ENCODE results near the gene ZNF778.

Gene ZNF778

DNA sequence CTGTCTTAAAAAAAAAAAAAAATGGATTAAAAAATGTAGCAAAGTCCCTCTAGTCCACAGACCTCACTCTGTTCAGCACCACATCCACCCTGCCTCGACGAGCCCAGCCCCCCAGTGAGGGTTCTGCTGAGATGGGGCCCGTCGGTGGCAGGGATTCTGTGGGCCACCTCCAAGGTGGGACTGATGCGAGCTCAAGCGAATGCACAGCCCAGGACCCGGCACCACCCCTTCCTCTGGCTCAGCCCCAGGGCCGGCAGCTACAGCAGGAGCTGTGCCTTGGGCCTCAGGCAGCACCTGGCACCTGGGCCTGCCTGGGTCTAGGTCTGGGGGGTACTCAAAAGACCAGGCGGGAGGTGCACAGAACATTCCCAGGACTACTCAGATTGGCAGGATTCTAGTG, 59.5 kb downstream of the ZNF778 start:
- DNase-seq, result no peak
- Mint-ChIP-seq H3K27me3 (ENCODE audit: low read depth, poor library complexity) (peaks cover 6% of the 10 kb centered on the region), H3K4me3 (no peak overlapping the region), H3K27ac (peak overlapping the region; percentile 27), H3K36me3 (ENCODE audit: low read depth) (peaks cover 19% of the 10 kb centered on the region), H3K9me3 (no peaks in the 10 kb centered on the region), H3K4me1 (peaks cover 5% of the 10 kb centered on the region)
- TF ChIP-seq CTCF (IDR thresholded peaks at IDR 0.05), result no peak

DNA sequence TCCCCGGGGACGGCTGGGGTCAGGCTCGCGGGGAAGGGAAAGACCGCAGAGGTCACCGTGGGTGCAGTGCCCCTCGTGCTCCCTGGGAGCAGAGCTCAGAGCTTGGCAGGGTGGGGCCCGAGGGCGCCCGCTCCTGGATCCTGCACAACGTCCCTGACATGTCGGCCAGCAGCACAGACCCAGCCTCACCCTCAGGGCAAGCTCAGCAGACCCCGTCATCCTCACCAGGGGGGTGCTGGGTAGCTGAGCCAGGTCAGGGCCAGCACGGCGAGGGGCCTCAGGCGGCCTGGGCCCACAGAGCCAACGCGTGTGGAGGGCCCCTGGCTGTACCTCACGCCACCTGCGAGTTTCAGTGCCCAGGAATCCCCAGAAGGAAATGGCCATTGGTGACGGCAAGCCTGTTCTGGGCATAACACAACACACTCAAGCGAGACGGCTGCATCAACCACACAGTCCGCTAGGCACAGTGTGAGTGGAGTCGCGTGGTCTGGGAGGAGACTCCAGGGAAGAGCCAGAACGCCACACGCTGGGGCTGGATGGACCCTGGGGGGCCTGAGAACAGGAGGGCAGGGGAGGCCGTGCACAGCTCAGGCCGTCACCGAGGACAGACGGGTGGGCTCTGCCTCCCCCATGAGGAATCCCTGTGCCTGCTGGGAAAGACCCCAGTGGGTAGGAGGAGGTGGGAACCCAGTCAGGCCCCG, 60.3 kb downstream of the ZNF778 start:
- DNase-seq, result no peak
- H3K4me1 Mint-ChIP-seq, result peaks cover 5% of the 10 kb centered on the region
- H3K9me3 Mint-ChIP-seq, result no peaks in the 10 kb centered on the region
- no peak overlapping the region for H3K27ac Mint-ChIP-seq
- no peak overlapping the region for H3K4me3 Mint-ChIP-seq
- H3K36me3 Mint-ChIP-seq (ENCODE audit: low read depth), result peaks cover 12% of the 10 kb centered on the region
- TF ChIP-seq CTCF (IDR thresholded peaks at IDR 0.05), result no peak
- peaks cover 6% of the 10 kb centered on the region for H3K27me3 Mint-ChIP-seq (ENCODE audit: low read depth, poor library complexity)

- H3K36me3 Mint-ChIP-seq (ENCODE audit: low read depth), result peaks cover 4% of the 10 kb centered on the region
- peaks cover 5% of the 10 kb centered on the region for H3K4me1 Mint-ChIP-seq
- H3K27ac Mint-ChIP-seq, result no peak overlapping the region
- no peaks in the 10 kb centered on the region for H3K9me3 Mint-ChIP-seq
- DNase-seq, result no peak
- peaks cover 4% of the 10 kb centered on the region for H3K27me3 Mint-ChIP-seq (ENCODE audit: low read depth, poor library complexity)
- no peak overlapping the region for H3K4me3 Mint-ChIP-seq
- no peak for TF ChIP-seq CTCF (IDR thresholded peaks at IDR 0.05)
Measured at GRCh38 chr16:89278441-89279240, 61.1 kb downstream of the ZNF778 start.

DNA sequence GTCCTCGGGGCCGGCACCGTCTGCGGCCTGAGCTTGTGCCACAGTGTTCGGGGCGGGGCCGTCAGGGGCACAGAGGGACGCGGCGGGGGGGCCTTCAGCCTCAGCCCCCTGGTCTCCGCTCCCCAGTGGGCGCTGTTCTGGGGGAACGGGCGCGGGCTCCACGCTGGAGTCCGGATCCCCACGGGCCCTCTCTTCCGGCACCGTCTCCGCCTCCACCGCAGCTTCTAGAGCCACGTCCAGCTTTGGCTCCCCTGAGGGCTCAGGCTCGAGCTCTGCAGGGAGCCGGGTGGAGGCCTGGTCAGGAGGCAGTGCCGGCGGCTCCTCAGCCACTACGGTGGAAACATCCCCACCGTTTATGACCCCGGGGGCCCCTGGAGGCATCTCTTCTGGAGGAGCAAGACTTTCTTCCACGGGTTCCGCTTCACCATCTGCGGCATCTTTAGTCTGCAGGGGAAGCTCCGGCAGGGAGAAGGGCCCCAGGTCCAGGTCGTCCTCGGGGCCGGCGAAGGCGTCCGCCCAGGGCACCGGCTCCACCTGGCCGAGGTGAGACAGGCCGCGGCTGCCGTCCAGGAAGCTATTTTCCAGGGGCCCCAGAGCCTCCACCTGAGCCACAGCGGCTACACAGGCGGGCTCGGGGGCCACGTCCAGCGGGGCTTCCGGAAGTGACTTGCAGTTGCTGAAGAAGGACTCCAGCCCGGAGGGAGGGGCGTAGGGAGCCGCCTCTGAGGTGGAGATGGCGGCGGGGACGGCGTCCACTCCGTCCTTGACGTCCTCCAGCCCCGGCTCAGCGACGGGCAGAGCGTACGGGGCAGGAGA, 62.4 kb downstream of the ZNF778 start:
- no peak for TF ChIP-seq CTCF (IDR thresholded peaks at IDR 0.05)
- no peaks in the 10 kb centered on the region for H3K36me3 Mint-ChIP-seq (ENCODE audit: low read depth)
- peaks cover 4% of the 10 kb centered on the region for H3K27me3 Mint-ChIP-seq (ENCODE audit: low read depth, poor library complexity)
- H3K9me3 Mint-ChIP-seq, result no peaks in the 10 kb centered on the region
- DNase-seq, result no peak
- no peak overlapping the region for H3K27ac Mint-ChIP-seq
- H3K4me3 Mint-ChIP-seq, result no peak overlapping the region
- peaks cover 5% of the 10 kb centered on the region for H3K4me1 Mint-ChIP-seq

GRCh38 chr16:89280546-89281188, 63.2 kb downstream of the ZNF778 start:
- H3K27ac Mint-ChIP-seq, result no peak overlapping the region
- peaks cover 1% of the 10 kb centered on the region for H3K27me3 Mint-ChIP-seq (ENCODE audit: low read depth, poor library complexity)
- H3K36me3 Mint-ChIP-seq (ENCODE audit: low read depth), result no peaks in the 10 kb centered on the region
- no peaks in the 10 kb centered on the region for H3K9me3 Mint-ChIP-seq
- DNase-seq, result no peak
- no peak for TF ChIP-seq CTCF (IDR thresholded peaks at IDR 0.05)
- peaks cover 5% of the 10 kb centered on the region for H3K4me1 Mint-ChIP-seq
- no peak overlapping the region for H3K4me3 Mint-ChIP-seq
